22Rv1 (cell line): Measurements from ENCODE around the gene GRIK4.

ENCODE experiments used
- ZFX ChIP-seq: fragments of 450-650 bp; IDR thresholded peaks from 2 replicates; pipeline ENCODE4 v1.6.1; 2017; ENCODE audit warnings: antibody characterized with exemption, borderline replicate concordance
- TF ChIP-seq, protein P1 (sequence below): fragments of 450-650 bp; IDR thresholded peaks from 2 replicates; pipeline ENCODE4 v1.5.1; 2017; ENCODE audit warnings: mild to moderate bottlenecking

DNA sequence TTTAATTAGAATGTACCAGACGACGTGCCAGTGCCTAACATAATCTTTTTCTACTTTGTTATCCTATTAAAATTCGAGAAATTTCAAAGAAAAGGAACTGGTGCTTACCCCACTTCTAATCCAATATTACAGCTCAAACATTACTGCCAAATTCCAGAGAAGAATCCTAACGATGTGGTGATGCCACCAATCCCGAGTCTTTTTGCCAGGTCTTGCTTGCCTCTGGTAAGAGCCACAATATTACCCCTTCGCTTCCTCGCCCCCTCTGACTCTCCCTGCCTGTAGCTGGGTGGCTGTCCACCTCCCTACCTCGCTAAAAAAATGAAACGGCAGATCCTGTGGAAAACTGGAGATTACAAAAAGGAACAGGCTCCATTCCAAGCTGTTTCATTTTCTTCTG is 462.9 kb downstream of the GRIK4 start:
- TF ChIP-seq, protein P1, sequence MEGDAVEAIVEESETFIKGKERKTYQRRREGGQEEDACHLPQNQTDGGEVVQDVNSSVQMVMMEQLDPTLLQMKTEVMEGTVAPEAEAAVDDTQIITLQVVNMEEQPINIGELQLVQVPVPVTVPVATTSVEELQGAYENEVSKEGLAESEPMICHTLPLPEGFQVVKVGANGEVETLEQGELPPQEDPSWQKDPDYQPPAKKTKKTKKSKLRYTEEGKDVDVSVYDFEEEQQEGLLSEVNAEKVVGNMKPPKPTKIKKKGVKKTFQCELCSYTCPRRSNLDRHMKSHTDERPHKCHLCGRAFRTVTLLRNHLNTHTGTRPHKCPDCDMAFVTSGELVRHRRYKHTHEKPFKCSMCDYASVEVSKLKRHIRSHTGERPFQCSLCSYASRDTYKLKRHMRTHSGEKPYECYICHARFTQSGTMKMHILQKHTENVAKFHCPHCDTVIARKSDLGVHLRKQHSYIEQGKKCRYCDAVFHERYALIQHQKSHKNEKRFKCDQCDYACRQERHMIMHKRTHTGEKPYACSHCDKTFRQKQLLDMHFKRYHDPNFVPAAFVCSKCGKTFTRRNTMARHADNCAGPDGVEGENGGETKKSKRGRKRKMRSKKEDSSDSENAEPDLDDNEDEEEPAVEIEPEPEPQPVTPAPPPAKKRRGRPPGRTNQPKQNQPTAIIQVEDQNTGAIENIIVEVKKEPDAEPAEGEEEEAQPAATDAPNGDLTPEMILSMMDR: no peak
- TF ChIP-seq ZFX: no peak
